Fibroblast of the aortic adventitia (primary cell): ENCODE data around the gene CFDP1. TPM values are rescaled to one million over a fixed set of nuclear protein-coding genes. Genes with fewer than 3 reads are reported as not detected.
"Not testable (repeated sequence)": the region's sequence is repeated elsewhere in the genome, so short reads cannot be mapped to it uniquely, and the experiment has no call there.

Experiments used
- DNase-seq: peaks from one replicate; pipeline ENCODE4 v3.0.0-alpha.2; 2010; ENCODE audit warnings: low read depth
- H3K4me3 ChIP-seq: 2 replicates; pipeline ENCODE4 v1.5.1; 2011; ENCODE audit warnings: low read depth, mild to moderate bottlenecking, control low read depth, low read length, moderate library complexity
- CTCF ChIP-seq: IDR thresholded peaks from 2 replicates; pipeline ENCODE4 v1.5.1; 2011; ENCODE audit warnings: mild to moderate bottlenecking, low read length, control low read depth, inconsistent platforms; ENCODE audit not compliant: insufficient read depth
- total RNA-seq: library from RNA; depleted of rRNA; stranded (reverse); fragments of >200 nt; gene quantifications from 2 replicates; pipeline ENCODE4 v1.2.3, GENCODE V29; 2012; ENCODE audit warnings: low replicate concordance

The CFDP1 gene
- total RNA-seq, 1 donor, result 47.0 TPM

- DNase-seq, result no peak
- H3K4me3 ChIP-seq, result no peak overlapping the region
- no peak for TF ChIP-seq CTCF
These were observed 144.6 kb downstream of the CFDP1 start for GRCh38 chr16:75288596-75289120.

- no peak for DNase-seq
- TF ChIP-seq CTCF, result no peak
These were observed 145.1 kb downstream of the CFDP1 start for GRCh38 chr16:75288181-75288580.

GRCh38 chr16:75287708-75288107 lies 145.6 kb downstream of the CFDP1 start:
- H3K4me3 ChIP-seq, result no peak overlapping the region
- TF ChIP-seq CTCF, result no peak
- no peak for DNase-seq

More at GRCh38 chr16:75288181-75288580, 145.1 kb downstream of the CFDP1 start:
- H3K4me3 ChIP-seq, result no peak overlapping the region

- H3K4me3 ChIP-seq, result no peak overlapping the region
- DNase-seq, result no peak
- no peak for TF ChIP-seq CTCF
These were observed 146.9 kb downstream of the CFDP1 start for GRCh38 chr16:75286389-75286788.

GRCh38 chr16:75282466-75283281 lies 150.6 kb downstream of the CFDP1 start:
- H3K4me3 ChIP-seq, result no peak overlapping the region
- TF ChIP-seq CTCF, result no peak
- no peak for DNase-seq

GRCh38 chr16:75281826-75282225 lies 151.5 kb downstream of the CFDP1 start:
- no peak for TF ChIP-seq CTCF
- no peak overlapping the region for H3K4me3 ChIP-seq
- DNase-seq, result no peak

- H3K4me3 ChIP-seq, DNase-seq: not testable (repeated sequence)
These were observed 152.3 kb downstream of the CFDP1 start for GRCh38 chr16:75281009-75281408.
